HG03064 (cell line): ENCODE measurements around the gene AUP1.
"Not testable (repeated sequence)": the region's sequence is repeated elsewhere in the genome, so short reads cannot be mapped to it uniquely, and the experiment has no call there.

Source experiments
- ATAC-seq: cut with Tn5 transposase; IDR thresholded peaks from one replicate; pipeline ENCODE4 v1.9.1; 2021; ENCODE audit warnings: low read depth; ENCODE audit not compliant: unreplicated experiment

AUP1 gene, protein sequence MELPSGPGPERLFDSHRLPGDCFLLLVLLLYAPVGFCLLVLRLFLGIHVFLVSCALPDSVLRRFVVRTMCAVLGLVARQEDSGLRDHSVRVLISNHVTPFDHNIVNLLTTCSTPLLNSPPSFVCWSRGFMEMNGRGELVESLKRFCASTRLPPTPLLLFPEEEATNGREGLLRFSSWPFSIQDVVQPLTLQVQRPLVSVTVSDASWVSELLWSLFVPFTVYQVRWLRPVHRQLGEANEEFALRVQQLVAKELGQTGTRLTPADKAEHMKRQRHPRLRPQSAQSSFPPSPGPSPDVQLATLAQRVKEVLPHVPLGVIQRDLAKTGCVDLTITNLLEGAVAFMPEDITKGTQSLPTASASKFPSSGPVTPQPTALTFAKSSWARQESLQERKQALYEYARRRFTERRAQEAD

GRCh38 chr2:74529357-74530238 lies at the start of gene AUP1, which contains the start of gene HTRA2:
AUP1 (minus strand) TSS chr2:74529706; CDS start chr2:74529629, 77 bp downstream.
HTRA2 (plus strand) TSS chr2:74529933; CDS start chr2:74530007, 74 bp downstream.
- ATAC-seq = peak; percentile 76

- no peak for ATAC-seq
Measured at GRCh38 chr2:74578408-74578807, 48.9 kb upstream of the AUP1 start.

DNA sequence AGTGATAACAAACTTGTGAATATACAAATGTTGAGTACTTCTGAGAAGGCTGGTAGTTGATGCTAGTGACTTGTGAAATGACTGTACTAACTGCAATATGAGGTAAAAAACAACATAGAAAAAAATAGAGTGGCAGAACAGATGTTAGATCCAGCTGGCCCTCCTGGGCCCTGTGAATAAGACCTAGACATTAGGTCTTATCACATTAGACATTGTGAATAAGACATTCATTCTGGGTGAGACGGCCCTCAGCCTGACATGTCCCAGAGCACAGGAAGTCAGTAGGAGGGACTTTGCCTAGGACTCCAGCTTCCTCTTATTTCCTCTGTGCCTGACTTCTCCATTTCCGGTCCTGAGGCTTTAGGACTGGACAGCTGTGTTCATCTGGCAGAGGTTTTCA lies 47.9 kb upstream of the AUP1 start:
- no peak for ATAC-seq

- no peak for ATAC-seq
Measured at GRCh38 chr2:74576863-74577229, 47.3 kb upstream of the AUP1 start.

- ATAC-seq = no peak
Measured at GRCh38 chr2:74576211-74576862, 46.8 kb upstream of the AUP1 start.

DNA sequence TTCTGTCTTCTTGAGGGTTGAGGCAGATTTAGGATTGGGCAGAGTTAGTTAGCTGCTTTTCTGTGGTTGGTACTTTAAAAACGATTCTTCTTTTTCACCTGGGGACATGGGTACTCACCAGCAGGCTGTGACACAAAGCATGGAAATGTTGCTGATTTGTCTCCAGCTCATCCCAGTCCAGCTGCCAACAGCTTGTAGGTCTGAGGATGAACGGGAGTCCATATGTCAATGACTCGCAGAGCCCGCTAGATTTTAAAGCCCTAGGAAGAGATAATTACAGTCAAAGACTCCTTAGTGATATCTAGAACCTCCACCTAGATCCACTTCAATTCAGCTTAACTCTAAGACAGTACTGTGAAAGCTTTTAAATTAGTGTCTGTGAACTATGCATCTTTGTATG lies 45.8 kb upstream of the AUP1 start:
- ATAC-seq = no peak

DNA sequence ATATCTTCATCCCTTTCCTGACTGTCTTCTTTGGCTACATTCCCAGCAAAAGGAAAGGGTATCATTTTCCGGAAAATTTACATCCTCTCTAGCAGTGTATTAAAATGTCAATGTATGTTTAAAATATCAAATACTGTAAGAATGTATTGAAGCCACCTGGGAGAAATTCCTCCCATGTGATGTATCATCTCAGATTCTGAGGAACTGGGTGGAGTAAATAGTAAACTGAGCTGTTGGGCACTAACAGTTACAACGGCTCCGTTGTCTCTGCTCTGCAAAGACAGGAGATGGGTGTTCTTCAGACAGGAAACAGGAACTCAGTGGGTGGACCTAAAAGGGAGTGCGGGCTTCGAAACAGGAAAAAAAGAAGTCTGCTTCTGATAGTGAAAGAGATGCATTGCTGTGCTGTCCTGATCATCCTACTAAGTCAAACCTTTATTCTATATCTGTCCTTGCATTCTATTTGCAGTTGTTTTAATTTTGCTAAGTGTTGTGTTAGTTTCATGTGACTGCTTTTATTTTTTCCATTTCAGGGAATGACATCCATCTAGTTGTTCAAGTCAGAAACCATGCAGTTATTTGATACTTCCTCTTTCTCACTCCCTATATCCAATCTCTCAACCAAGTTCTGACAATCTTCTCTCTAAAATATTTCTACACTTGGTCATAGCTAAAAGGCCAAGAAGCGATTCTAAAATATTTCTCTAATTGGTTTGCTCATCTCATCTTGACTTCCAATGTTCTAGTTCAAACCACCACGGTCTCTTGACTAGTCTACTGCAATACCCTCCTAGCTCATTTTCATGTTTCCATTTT lies 44.4 kb upstream of the AUP1 start:
- peak; percentile 44 for ATAC-seq

DNA sequence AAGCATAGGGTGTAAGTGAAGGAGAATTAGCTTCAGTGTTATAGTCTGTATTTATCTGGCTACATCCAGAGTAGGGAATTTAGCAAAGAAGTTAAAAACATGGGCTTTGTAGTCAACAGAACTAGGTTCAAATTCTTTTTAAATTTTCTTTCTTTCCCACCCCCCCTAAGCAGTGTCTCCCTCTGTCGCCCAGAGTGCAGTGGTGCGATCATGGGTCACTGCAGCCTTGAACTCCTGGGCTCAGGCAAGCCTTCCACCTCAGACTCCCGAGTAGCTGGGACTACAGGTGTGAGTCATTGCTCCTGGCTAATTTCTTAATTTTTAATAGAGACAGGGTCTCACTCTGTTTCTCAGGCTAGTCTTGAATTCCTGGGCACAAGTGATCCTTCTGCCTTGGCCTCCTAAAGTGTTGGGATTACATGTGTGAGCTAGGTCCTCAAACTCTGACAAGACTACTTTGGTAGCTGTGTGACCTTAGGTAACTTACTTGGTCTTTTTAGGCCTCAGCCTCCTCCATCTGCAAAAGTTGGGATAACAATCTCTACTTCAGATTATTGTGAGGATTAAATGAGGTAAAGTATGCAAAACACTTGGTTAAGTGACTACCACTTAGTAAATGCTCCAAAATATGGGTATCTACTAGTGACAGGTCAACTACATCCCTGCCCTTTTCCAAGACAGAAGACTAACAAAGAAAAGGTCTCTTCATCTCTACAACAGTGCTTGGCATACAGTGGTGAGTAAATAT lies 42.8 kb upstream of the AUP1 start:
- no peak for ATAC-seq

DNA sequence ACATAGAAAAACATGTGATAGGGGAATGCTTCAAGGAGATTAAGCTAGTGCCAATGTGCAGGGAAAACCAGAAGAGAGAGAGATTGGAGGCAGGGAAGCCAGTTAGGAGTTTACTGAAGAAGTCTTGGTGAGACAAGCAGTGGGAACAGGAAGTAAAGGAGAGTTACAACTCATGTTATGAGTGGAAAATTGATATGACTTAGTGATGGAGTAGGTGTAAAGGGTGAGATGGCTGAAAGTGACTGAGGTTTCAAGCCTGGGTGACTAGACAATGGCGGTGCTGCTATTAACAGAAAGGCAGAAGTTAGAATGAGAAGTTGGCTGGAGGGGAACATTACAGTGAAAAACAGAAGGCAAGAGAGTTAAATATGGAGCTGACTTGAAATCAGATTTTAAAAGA lies 41.6 kb upstream of the AUP1 start:
- ATAC-seq = no peak

GRCh38 chr2:74569686-74570085 lies 40.2 kb upstream of the AUP1 start:
- no peak for ATAC-seq

DNA sequence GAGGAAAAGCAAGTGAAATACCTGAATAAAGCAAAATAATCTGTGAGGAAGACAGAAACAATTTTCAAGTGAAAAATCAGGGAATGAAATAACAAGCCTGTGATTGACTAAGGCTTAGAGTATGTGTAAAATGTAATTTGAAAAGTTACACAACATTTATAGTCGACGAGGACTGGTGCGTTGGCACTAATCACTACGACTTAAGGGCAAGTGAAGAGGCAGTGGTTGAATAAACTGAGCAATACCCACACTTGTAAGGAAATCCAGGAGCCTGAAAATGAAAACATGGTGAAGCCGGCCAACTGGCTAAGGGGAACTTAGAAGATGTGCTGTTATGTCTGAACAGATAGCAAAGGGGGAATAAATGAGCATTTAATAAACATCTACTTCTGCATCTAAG lies 38.4 kb upstream of the AUP1 start:
- no peak for ATAC-seq

- no peak for ATAC-seq
Measured at GRCh38 chr2:74566754-74567085, 37.2 kb upstream of the AUP1 start.

GRCh38 chr2:74566076-74566753 lies 36.7 kb upstream of the AUP1 start:
- no peak for ATAC-seq

GRCh38 chr2:74564222-74564621 lies 34.7 kb upstream of the AUP1 start:
- ATAC-seq = no peak

- no peak for ATAC-seq
Measured at GRCh38 chr2:74562126-74562775, 32.7 kb upstream of the AUP1 start.

- not testable (repeated sequence) for ATAC-seq
Measured at GRCh38 chr2:74561022-74561421, 31.5 kb upstream of the AUP1 start.

DNA sequence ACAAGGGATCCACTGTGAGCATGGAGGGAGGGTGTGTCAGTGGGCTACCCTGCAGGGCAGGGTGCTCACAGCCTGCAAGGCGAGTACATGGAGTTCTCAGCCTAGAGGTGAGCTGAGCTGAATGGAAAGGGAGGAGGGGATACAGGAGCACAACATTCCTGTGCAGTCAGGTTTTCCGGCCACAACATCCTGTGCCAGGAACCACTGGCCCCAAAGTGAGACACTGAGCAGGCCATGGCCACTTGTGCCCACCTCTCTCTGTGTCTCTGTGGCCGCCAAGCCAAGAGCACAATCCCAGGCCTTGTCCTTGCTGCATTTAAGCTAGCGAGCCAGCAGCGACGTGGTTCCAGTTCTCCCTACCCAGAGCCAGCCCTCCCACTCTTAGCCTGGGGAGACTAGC lies 31.1 kb upstream of the AUP1 start:
- ATAC-seq = no peak

DNA sequence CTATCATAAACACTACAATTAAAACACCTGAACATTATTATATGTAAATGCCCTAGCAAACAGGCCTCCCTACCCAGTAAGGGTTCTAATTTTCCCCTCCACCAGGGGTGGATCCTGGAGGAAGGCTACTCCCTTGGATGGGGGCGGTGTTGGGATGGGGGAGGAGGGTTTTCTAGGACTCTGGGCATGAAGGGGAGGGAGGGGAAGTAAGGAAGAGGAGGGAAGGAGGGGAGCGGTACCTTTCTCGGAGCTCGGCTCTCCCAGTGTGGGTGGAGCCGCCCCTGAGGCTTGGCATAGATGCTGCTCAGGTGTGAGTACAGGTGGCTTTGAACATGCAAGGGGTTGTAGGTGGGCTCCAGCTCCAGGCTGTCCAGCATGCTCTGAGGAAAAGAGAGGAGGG lies 30.4 kb upstream of the AUP1 start:
- ATAC-seq = no peak
